ENCODE measurements around the gene COMMD3.
"Not testable (repeated sequence)": the region's sequence is repeated elsewhere in the genome, so short reads cannot be mapped to it uniquely, and the experiment has no call there.

Gene COMMD3

GRCh38 chr10:22338931-22339330 is 22.7 kb downstream of the COMMD3 start:
- DNase-seq (ENCODE audit: low spot score), result no peak

DNA sequence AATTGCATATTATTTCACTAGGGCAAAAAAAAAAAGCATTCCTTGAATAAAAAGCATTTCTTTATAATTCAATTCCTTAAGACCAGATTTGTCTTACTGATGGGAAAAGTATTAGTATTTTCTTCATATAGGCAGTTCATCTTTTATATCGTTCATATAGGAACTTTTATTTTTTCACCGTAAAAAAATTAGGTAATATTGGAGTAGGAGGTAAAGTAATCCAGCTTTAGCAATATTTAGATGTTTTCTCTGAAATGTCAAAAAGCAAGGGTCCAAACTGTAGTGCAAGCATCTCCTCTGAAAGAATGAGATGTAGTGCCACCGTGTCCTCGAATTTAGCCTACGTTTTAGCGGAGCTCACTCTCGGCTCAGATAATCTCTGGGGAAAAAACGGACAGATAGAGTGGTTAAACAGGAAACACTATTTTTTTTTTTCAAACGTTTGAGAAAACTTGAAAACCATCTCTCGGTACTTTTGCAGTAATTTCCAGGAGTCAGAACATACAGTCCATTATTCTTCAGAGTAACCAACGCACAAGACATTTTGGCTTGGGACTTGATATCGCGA is 23.7 kb downstream of the COMMD3 start:
- DNase-seq (ENCODE audit: low spot score), result no peak

DNA sequence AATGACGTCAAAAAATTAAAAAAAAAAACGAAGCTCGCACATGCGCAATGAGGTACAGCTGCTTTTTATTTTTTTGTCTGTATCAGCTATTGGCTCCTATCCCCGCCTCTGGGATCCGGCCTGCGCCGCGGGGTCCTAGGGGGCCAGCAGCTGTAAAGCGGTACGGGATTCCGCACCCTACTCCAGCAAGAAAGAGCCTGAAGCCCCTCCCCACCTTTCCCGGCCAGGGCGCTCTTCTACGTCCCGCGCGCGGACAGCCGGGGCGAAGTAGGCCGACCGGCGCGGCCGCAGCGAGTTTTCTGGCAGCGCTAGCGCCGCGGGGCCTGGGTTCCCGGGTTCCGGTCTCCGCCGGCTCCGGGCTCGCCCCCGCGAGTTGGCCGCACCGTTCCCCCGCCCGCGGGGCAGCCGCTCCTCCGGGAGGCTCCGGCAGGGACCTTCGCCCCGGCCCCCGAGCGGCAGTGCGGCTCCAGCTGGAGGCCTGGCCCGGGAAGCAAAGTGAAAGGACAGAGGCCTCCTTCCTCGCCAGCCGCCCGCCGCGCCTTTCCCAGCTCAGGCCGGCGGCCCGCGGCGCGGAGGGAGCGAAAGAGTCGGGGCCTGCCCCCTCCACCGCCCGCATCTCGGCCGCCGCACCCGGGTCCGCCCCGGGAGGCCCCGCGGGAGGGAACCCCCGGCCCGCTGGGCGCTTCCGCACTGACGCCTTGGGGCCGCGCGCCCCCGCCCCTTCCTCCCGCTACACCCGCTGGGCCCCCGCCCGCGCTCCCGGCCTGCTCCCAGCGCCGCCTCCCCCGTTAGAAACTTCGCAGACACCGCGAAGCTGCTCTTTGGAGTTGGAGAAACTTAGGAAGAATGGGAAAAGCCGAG is 24.4 kb downstream of the COMMD3 start:
- DNase-seq (ENCODE audit: low spot score), result peak; percentile 76

- no peak for DNase-seq (ENCODE audit: low spot score)
Measured at GRCh38 chr10:22341190-22341925, 25.2 kb downstream of the COMMD3 start.

DNA sequence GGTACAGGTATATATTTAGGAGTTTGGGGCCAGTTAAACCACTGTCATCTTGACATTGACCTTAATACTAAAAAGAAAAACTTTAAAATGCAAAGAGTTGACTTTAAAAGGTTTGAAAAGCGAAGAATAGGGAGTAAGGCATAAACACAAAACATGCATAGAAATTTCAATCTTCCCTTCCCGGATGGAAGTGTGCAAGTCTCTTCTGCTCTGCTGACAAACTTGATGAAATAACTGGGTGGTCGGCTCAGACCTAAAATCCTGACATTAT is 25.7 kb downstream of the COMMD3 start:
- DNase-seq (ENCODE audit: low spot score), result no peak

DNA sequence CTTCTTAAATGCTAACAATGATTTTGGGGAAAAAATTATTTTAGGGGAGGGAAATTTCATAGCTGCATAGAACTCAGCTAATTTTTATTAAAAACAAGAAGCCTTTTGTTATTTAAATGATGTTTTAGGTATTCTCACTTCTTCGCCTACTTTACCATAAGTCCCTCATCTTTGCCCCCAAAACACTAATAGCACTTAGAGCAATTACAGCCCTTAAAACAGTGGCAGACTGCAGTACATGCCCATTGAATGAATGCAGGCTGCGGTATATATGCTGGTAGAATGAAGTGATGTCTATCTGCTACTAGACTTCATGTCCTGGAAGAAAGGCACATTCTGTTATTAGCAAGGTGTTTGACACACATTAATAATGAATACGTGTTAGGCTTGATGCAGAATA is 26.2 kb downstream of the COMMD3 start:
- no peak for DNase-seq (ENCODE audit: low spot score)

DNA sequence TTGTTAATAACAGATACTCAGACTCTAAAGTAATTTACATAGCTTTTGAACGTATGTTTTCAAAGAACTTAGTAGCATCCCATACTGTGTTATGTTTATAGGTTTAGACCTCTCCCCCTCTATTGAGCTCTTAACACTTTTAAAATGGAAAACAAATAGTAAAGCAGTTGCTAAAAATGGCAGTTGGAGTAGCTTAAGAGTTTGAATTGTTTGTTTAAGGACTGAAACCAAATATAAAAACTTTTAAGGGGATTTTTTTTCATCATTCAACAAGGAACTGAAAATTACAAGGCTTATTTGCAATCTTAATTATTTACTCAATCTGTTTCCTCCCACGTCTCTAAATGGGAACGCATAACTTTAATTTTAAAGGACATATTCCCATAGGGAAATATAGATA is 27.5 kb downstream of the COMMD3 start:
- no peak for DNase-seq (ENCODE audit: low spot score)

- DNase-seq (ENCODE audit: low spot score), result no peak
Measured at GRCh38 chr10:22344249-22344648, 28.1 kb downstream of the COMMD3 start.

DNA sequence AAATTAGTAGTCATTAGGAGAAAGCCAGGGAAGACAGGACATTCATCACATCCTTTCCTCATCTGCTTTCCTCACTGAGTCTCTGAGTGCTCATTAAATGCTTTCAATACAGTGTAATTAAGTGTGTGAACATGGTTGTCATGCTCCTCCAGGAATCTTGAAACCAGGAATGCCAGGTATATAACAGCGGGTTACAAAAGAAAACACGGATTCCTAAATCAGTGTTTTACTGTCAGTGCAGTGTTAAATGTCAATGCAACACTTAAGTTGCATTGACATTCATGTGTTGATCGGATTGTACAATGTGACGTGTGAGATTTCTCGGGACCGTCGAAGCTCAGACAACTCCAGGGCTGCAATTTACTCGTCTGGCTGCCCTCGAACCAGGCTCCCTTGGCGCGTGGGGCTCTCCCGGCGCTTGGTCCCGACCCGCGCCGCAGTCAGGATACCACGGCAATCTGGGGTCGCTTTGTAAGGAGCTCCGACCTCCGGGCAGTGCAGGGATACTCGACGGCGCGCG is 28.7 kb downstream of the COMMD3 start:
- DNase-seq (ENCODE audit: low spot score), result no peak

GRCh38 chr10:22345301-22346095 is 29.3 kb downstream of the COMMD3 start, which contains the start of gene SPAG6:
Gene SPAG6, plus strand, starts transcription at chr10:22345496. Its CDS starts 116 bp downstream, at chr10:22345612.
- no peak for DNase-seq (ENCODE audit: low spot score)

DNA sequence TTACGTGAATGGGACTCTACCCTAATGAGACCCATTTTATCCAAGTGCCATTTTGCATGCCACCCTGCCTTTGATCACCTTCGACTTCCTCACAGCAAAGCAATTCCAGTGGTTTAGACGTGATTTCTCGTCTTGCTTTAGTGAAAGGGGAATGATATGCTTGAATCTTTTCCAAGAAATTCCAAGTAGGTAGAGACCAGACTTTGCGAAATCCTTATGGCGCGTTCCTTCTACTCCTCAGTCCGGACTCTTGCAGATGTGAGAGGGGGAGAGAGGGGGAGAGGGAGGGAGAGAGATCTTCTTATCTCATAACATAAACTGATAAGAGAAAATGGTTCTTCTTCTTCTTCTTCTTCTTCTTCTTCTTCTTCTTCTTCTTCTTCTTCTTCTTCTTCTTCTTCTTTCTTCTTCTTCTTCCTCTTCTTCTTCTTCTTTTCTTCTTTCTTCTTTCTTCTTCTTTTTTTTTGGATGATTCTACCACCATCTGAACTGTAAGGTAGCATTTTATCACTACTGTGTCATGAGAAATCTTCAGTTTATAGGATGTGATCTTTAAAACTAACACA is 30.0 kb downstream of the COMMD3 start:
- DNase-seq (ENCODE audit: low spot score), result no peak

DNA sequence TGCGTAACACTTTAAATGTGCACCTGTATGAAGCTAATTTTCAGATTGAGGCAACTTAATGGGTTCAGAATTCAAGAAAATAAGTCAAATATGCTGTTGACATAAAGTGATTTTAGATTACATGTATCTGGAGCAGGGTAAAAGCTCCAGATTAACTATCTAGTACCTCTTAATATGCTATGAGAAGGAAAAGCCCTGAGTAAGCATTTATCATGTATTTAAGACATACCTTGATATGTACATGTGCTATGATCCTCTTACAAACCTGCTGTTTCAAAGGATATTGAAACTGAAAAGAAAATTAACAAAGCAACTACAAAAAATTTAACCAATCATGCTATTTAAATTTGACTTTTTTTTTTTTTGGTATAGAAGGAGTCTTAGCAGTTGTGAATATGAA is 33.6 kb downstream of the COMMD3 start:
- DNase-seq (ENCODE audit: low spot score), result no peak

DNA sequence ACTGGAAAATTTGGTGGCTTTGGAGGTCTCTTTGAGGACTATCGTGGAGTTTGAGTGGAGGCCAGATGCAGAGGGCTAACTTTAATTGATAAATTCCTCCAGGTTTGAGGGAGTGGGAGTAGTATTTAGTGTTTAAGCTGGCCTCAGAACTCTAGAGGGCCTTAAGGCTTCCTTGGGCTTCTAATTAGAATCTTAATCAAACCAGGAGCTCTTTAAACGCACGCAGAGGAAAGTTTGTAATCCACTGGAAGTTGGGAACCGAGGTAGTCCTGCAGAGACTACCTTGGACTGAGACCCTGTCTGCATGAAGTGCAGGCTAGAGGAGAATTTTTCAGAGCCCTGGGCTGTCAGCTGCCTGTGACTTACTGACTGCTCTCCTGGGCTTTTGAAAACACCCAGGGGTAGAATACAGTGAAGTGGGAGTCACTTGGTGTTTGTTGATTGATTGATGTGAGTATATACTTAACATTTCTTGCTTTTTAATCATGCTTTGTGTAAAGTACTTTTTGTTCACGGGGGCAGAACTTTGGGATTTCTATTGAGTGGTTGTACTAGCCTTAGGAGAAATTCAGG is 35.0 kb downstream of the COMMD3 start:
- no peak for DNase-seq (ENCODE audit: low spot score)

DNA sequence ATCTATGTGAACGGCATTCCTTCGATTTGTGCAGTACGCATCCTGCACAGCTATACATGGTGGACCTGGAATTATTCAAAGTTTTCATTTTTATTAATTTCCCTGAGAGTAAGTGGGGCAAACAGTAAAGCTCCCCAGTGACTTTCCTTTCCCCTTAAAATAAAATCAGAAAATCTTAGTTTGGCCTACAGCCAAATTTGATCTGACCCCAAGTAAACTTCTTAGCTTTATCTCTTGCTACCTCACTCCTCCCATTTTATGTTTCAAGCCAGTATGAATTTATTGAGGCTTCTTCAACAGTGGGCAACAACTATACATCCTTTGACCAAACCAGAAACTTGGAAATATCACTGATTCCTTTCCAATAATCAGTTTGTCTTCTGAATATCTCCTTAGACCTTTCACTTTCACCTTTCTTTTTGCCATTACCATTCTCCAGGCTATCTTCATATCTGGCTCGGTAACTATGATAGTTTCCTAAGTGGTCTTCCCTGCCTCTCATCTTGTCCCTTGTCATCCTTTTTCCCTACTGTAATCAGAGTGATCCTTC is 40.2 kb downstream of the COMMD3 start:
- no peak for DNase-seq (ENCODE audit: low spot score)

- DNase-seq (ENCODE audit: low spot score), result not testable (repeated sequence)
Measured at GRCh38 chr10:22357770-22358169, 41.6 kb downstream of the COMMD3 start.

- DNase-seq (ENCODE audit: low spot score), result no peak
Measured at GRCh38 chr10:22363305-22363704, 47.1 kb downstream of the COMMD3 start.

DNA sequence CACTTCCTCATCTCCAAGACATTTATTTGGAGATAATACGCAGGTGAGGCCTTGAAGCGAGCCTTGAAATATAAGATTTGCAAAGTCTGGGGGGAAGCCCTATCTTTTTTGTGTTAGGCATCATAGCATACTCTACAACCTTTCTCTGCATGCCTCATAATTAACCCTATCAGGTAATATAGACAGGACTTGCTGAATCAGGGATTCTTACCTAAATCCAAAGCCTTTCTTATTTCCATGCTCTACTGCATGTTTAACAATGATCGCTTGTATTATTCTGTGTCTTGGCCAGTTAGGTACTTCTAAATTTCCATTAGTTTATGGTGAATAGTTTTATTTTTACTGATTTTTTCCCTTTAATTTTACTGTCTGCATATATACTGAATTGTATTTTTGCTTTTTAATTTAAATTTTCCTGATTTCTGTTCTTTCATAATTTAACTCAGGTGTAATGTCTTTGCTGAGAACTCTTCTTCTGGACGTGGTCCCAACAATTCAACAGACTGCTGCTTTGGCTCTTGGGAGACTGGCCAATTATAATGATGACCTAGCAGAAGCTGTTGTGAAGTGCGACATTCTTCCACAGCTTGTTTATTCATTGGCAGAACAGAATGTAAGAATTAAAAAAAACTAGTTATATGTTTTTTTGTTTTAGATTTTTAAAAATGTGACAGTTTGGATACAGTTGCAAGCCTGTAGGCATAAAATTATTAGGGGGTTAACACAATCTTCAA is 48.4 kb downstream of the COMMD3 start:
- no peak for DNase-seq (ENCODE audit: low spot score)

DNA sequence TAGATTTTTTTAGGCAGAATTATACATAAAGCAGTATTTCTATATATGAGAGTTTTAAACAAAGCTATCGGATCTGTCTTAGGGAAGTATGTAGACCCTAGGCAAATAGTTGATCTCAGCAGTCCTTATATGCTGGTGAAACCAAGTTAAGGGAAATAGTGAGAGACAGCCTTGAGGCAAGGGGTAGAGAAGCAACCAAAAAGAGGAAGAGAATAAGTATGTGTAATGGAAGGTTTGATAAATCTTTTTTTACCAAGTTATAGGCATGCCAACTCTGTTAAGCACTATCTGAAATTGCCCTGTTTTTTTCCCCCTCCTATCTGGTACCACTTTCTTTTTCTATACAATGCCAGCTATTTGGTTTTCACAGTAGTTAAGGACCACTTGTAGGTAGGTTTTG is 49.0 kb downstream of the COMMD3 start:
- no peak for DNase-seq (ENCODE audit: low spot score)

DNA sequence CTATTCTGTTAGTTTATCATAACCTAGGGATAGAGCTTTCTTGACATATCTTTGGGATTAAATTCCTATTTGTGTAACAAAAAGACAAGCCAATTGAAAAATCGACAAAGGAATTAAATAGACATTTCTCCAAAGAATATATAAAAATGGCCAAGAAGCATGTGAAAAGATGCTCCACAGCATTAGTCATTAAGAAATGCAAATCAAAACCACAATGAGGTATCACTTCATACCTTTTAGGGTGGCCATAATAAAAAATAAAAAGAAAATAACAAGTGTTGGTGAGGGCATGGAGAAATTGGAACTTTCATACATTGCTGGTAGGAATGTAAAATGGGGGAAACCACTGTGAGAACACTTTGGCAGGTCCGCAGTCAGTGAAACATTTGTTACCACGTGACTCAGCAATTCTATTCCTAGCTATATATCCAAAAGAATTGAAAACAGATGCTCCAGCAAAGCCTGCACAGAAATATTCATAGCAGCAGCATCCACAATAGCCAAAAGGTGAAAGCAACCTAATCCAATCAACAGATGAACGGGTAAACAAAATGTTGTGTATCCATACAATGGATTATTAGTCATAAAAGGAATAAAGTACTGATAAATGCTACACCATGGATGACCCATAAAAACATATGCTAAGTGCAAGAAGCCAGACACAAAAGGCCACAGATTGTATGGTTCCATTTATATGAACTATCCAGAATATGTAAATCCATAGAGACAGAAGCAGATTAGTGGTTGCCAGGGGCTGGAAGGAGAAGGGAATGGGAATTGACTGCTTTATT is 49.7 kb downstream of the COMMD3 start:
- DNase-seq (ENCODE audit: low spot score), result no peak

DNA sequence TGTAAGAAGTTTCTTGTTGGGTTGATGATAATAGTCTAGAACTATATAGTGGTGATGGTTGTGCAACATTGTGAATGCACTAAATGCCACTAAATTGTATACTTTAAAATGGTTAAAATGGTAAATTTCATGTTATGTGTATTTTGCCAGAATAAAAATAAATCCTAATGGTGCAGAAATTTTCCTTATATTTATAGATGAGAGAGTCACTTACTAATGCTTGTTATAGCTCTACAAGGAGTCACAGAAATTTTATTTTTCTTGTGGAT is 50.2 kb downstream of the COMMD3 start:
- DNase-seq (ENCODE audit: low spot score), result no peak

All from AG08395 (cell line).